ENCODE measurements around the gene SPTBN2.

- TF ChIP-seq, protein P1, sequence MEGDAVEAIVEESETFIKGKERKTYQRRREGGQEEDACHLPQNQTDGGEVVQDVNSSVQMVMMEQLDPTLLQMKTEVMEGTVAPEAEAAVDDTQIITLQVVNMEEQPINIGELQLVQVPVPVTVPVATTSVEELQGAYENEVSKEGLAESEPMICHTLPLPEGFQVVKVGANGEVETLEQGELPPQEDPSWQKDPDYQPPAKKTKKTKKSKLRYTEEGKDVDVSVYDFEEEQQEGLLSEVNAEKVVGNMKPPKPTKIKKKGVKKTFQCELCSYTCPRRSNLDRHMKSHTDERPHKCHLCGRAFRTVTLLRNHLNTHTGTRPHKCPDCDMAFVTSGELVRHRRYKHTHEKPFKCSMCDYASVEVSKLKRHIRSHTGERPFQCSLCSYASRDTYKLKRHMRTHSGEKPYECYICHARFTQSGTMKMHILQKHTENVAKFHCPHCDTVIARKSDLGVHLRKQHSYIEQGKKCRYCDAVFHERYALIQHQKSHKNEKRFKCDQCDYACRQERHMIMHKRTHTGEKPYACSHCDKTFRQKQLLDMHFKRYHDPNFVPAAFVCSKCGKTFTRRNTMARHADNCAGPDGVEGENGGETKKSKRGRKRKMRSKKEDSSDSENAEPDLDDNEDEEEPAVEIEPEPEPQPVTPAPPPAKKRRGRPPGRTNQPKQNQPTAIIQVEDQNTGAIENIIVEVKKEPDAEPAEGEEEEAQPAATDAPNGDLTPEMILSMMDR (IDR thresholded peaks at IDR 0.05): no peak
- TF ChIP-seq POLR2A (IDR thresholded peaks at IDR 0.05): peak; percentile 10
Measured at GRCh38 chr11:66677599-66678375, 51.2 kb downstream of the SPTBN2 start, which contains the start of gene RBM4B.

All from testis (tissue), 2 donors.